ENCODE data around the gene SERPINA1. TPM values are rescaled to one million over a fixed set of nuclear protein-coding genes. Genes with fewer than 3 reads are reported as not detected.

Gene SERPINA1
- total and polyA plus RNA-seq, 2 of the 13 experiments (the other 11 are each of a cell fraction or from before 2014, with no cell fraction given) = 3,266 to 11,015 TPM

DNA sequence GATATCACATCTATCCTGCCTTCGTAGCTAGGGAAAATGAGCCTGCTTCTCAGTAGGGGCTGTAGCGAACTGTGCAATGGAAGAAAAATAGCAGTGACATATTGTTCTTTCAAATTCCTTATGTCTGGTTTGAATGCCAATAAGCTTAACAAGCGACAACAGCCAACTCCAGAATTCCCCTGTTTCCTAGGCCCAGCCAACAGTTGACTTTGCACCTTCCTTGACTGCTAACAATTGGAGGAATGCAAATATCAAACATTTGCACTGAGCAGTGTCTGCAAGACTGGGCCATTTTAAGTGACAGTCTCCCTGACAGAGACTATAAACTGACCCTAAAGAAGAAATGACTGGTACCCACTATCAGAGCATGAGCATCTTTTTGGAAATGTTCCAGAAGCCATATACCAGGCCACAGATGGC, 12.0 kb upstream of the SERPINA1 start (continued):
- TF ChIP-seq ZNF329 (CRISPR knock-in tag; IDR thresholded peaks at IDR 0.05; ENCODE audit: low read depth) = no peak
- peak; percentile 23; the same call in 1 of the 2 replicates for TF ChIP-seq CEBPG (CRISPR knock-in tag; IDR thresholded peaks at IDR 0.05)
- no peak for TF ChIP-seq ZNF256 (CRISPR knock-in tag; conservative IDR thresholded peaks at IDR 0.05)
- 0 out of 2 replicates have a peak, but pooled peaks have one; percentile 38 for TF ChIP-seq ZNF775 (CRISPR knock-in tag; IDR thresholded peaks at IDR 0.05; ENCODE audit: borderline replicate concordance)
- TF ChIP-seq, protein P1, sequence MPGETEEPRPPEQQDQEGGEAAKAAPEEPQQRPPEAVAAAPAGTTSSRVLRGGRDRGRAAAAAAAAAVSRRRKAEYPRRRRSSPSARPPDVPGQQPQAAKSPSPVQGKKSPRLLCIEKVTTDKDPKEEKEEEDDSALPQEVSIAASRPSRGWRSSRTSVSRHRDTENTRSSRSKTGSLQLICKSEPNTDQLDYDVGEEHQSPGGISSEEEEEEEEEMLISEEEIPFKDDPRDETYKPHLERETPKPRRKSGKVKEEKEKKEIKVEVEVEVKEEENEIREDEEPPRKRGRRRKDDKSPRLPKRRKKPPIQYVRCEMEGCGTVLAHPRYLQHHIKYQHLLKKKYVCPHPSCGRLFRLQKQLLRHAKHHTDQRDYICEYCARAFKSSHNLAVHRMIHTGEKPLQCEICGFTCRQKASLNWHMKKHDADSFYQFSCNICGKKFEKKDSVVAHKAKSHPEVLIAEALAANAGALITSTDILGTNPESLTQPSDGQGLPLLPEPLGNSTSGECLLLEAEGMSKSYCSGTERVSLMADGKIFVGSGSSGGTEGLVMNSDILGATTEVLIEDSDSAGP (CRISPR knock-in tag; IDR thresholded peaks at IDR 0.05; ENCODE audit: borderline replicate concordance) = no peak
- TF ChIP-seq ZBTB8A (CRISPR knock-in tag; IDR thresholded peaks at IDR 0.05; ENCODE audit: borderline replicate concordance, low read depth) = no peak
- TF ChIP-seq ZNF180 (CRISPR knock-in tag; IDR thresholded peaks at IDR 0.05; ENCODE audit: borderline replicate concordance, low read depth) = no peak
- no peak for TF ChIP-seq ZNF598 (CRISPR knock-in tag; IDR thresholded peaks at IDR 0.05; ENCODE audit: borderline replicate concordance)
- no peak for TF ChIP-seq SMARCE1 (IDR thresholded peaks at IDR 0.05; ENCODE audit: borderline replicate concordance)
- 0 out of 2 replicates have a peak, but pooled peaks have one; percentile 21 for TF ChIP-seq SP5 (CRISPR knock-in tag; IDR thresholded peaks at IDR 0.05; ENCODE audit: borderline replicate concordance, low read depth)
- TF ChIP-seq, protein P2, sequence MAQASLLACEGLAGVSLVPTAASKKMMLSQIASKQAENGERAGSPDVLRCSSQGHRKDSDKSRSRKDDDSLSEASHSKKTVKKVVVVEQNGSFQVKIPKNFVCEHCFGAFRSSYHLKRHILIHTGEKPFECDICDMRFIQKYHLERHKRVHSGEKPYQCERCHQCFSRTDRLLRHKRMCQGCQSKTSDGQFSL (CRISPR knock-in tag; IDR thresholded peaks at IDR 0.05) = no peak
- no peak for TF ChIP-seq AGO2 (optimal IDR thresholded peaks at IDR 0.05; ENCODE audit: low read depth, low read length)
- TF ChIP-seq, protein P3, sequence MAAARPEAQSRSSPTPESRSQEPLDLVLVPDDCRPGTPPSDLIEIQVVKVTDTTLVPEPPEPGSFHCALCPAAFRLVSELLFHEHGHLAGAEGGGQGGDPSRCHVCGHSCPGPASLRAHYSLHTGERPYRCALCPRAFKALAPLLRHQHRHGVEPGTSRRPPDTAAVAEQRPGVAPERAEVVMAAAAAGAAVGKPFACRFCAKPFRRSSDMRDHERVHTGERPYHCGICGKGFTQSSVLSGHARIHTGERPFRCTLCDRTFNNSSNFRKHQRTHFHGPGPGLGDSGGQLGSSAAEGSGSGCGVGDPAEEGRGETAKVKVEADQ (CRISPR knock-in tag; IDR thresholded peaks at IDR 0.05; ENCODE audit: borderline replicate concordance) = no peak
- no peak for TF ChIP-seq AKAP8 (CRISPR knock-in tag; IDR thresholded peaks at IDR 0.05)
- TF ChIP-seq ZNF460 (CRISPR knock-in tag; IDR thresholded peaks at IDR 0.05; ENCODE audit: borderline replicate concordance) = no peak
- TF ChIP-seq, protein P4, sequence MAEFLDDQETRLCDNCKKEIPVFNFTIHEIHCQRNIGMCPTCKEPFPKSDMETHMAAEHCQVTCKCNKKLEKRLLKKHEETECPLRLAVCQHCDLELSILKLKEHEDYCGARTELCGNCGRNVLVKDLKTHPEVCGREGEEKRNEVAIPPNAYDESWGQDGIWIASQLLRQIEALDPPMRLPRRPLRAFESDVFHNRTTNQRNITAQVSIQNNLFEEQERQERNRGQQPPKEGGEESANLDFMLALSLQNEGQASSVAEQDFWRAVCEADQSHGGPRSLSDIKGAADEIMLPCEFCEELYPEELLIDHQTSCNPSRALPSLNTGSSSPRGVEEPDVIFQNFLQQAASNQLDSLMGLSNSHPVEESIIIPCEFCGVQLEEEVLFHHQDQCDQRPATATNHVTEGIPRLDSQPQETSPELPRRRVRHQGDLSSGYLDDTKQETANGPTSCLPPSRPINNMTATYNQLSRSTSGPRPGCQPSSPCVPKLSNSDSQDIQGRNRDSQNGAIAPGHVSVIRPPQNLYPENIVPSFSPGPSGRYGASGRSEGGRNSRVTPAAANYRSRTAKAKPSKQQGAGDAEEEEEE (CRISPR knock-in tag; IDR thresholded peaks at IDR 0.05; ENCODE audit: borderline replicate concordance) = no peak
- TF ChIP-seq, protein P5, sequence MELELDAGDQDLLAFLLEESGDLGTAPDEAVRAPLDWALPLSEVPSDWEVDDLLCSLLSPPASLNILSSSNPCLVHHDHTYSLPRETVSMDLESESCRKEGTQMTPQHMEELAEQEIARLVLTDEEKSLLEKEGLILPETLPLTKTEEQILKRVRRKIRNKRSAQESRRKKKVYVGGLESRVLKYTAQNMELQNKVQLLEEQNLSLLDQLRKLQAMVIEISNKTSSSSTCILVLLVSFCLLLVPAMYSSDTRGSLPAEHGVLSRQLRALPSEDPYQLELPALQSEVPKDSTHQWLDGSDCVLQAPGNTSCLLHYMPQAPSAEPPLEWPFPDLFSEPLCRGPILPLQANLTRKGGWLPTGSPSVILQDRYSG (CRISPR knock-in tag; IDR thresholded peaks at IDR 0.05) = no peak
- TF ChIP-seq RBM22 (optimal IDR thresholded peaks at IDR 0.05; ENCODE audit: low read length) = no peak
- TF ChIP-seq TEAD3 (CRISPR knock-in tag; optimal IDR thresholded peaks at IDR 0.05; ENCODE audit: borderline replicate concordance) = peak; percentile 95
- no peak for TF ChIP-seq ZNF563 (CRISPR knock-in tag; IDR thresholded peaks at IDR 0.05)
- peak; percentile 61 for TF ChIP-seq ASH2L (IDR thresholded peaks at IDR 0.05; ENCODE audit: insufficient read length, low read depth, low read length)
- peak; percentile 76 for TF ChIP-seq FOXK2 (IDR thresholded peaks at IDR 0.05)
- no peak for TF ChIP-seq TCF7 (IDR thresholded peaks at IDR 0.05; ENCODE audit: low read depth)
- TF ChIP-seq ZSCAN29 (CRISPR knock-in tag; conservative IDR thresholded peaks at IDR 0.05) = 0 out of 2 replicates have a peak, but pooled peaks have one; percentile 74
- TF ChIP-seq, protein P6, sequence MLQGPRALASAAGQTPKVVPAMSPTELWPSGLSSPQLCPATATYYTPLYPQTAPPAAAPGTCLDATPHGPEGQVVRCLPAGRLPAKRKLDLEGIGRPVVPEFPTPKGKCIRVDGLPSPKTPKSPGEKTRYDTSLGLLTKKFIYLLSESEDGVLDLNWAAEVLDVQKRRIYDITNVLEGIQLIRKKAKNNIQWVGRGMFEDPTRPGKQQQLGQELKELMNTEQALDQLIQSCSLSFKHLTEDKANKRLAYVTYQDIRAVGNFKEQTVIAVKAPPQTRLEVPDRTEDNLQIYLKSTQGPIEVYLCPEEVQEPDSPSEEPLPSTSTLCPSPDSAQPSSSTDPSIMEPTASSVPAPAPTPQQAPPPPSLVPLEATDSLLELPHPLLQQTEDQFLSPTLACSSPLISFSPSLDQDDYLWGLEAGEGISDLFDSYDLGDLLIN (CRISPR knock-in tag; IDR thresholded peaks at IDR 0.05; ENCODE audit: borderline replicate concordance) = no peak
